Mucosa of gallbladder (tissue), 1 donor: ENCODE data around the gene SEMA3G. TPM values are rescaled to one million over a fixed set of nuclear protein-coding genes. Genes with fewer than 3 reads are reported as not detected.

Source experiments
- DNase-seq: peaks from one replicate; pipeline ENCODE4 v3.0.0-alpha.2; 2020; ENCODE audit warnings: low spot score
- total RNA-seq: library from RNA; stranded (reverse); gene quantifications from one replicate; pipeline ENCODE4 v1.2.1, GENCODE V29; 2021
- donor health status: DM: no; HTN: no; CAD: no.

The SEMA3G gene
- total RNA-seq, 1 donor from 2014 or later, result 11.6 TPM

GRCh38 chr3:52420388-52420787 is 24.5 kb downstream of the SEMA3G start:
- DNase-seq, result no peak

- DNase-seq, result no peak
Measured at GRCh38 chr3:52415800-52416199, 29.1 kb downstream of the SEMA3G start.

DNA sequence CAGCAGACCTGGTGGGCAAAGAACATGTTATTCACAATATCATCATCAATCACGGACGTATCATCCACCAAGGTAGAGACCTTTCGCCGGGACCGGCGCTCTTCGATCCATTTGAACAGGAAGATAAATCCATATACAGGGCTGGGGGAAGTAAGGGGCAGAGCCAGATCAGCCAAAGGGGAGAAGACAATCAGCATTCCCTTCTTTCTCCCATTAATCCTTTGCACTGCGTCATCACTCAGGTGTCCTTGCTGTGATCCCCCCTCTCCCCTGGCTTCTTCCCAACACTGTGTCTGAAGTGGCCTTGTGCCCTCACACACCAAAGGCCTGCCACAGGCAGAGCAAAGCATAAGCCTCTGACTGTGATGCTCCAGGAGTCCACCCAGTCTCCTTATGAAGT is 36.4 kb downstream of the SEMA3G start:
- no peak for DNase-seq

DNA sequence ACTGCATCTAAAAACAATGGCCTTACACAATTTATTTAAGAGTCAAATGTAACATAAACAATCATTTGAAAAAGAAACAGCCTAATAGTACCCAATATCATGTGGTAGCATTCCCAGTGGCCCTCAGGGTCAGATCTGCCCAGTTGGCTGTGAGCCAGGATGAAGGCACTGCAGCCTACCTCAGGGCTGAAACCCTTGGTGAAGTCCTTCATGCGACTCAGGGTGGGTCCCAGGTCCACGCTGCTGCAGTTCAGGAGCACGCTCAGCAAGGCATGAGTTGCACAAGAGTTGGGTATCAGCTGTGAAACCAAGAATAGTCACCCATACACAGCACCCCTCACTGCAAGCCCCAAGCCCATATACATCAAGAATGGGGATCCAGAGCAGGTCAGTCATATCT is 37.1 kb downstream of the SEMA3G start:
- no peak for DNase-seq

- DNase-seq, result no peak
Measured at GRCh38 chr3:52406791-52407510, 38.0 kb downstream of the SEMA3G start.

- no peak for DNase-seq
Measured at GRCh38 chr3:52406231-52406661, 38.7 kb downstream of the SEMA3G start.

DNA sequence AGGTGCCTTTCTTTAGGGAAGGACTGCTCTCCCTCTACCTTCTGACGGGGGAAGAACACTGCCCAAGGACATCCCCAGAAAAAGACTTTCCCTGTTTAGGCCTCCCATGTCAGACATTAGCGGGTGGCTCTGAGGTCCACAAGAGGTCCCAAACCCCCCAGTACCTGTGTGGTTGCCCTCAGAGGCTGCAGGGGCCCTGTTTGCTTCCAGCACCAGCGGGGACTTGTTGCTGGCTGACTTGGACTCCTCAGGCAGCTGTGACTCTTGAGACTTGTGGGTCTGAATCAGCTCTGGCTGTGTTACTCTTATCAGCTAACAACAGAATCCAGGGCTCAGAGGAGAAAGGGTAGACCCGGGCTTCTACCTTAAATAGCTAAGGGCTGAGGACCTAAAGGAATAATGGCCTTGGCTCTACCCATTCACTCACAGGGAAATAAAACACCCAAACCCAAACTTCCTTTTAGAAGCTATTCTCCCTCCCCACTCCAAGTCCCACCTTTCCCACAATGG is 39.2 kb downstream of the SEMA3G start:
- no peak for DNase-seq

- DNase-seq, result no peak
Measured at GRCh38 chr3:52405066-52405465, 39.8 kb downstream of the SEMA3G start.

DNA sequence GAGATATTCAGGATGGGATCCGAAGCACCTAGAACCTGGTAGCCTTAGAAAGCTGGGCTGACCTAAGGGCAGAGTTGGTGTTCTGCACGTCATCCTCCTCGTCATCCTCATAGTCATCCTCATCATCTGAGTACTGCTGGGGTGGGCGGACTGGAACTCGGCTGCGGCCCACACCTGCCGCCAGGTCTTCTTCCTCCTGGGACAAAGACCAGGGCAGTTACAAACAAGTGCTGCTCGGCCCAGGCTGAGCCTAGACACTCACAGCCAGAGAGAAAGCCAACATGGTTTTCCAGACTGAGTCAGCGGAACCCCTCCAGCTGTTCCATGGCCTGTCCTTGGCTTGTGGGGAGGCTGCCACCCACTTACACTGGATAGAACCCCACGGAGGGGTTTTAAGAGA is 40.5 kb downstream of the SEMA3G start:
- no peak for DNase-seq

GRCh38 chr3:52403955-52404354 is 40.9 kb downstream of the SEMA3G start:
- no peak for DNase-seq

DNA sequence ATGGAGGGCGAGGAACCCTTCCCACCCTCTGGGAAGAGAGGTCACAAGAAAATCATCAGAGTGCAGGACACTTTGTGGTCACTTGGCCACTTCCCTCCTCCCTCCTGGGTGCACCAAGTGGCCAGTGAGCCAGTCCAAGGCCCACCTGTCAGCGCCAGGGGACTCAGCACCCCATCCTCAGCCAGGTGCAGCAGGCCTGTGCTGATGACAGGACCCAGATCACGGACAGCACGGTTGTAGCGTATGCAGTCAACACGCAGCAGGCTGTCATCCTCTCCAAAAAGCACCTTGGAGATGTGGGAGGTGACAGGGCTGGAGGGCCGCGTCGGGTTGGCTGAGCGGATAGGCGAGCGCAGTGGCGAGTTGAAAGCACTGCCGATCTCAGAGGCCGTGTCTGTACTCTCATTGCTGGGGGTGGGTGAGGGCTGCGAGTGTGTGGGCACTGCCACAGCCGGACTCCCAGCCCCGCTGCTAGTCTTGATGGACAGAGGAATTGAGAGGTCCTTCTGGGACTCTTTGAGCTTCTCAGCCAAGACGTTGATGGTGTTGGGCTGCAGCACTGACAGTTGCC is 41.5 kb downstream of the SEMA3G start:
- DNase-seq, result no peak

GRCh38 chr3:52402706-52403270 is 42.1 kb downstream of the SEMA3G start:
- no peak for DNase-seq

- no peak for DNase-seq
Measured at GRCh38 chr3:52402101-52402521, 42.8 kb downstream of the SEMA3G start.

- DNase-seq, result no peak
Measured at GRCh38 chr3:52401551-52401950, 43.4 kb downstream of the SEMA3G start.

- DNase-seq, result no peak
Measured at GRCh38 chr3:52401021-52401420, 43.9 kb downstream of the SEMA3G start.

DNA sequence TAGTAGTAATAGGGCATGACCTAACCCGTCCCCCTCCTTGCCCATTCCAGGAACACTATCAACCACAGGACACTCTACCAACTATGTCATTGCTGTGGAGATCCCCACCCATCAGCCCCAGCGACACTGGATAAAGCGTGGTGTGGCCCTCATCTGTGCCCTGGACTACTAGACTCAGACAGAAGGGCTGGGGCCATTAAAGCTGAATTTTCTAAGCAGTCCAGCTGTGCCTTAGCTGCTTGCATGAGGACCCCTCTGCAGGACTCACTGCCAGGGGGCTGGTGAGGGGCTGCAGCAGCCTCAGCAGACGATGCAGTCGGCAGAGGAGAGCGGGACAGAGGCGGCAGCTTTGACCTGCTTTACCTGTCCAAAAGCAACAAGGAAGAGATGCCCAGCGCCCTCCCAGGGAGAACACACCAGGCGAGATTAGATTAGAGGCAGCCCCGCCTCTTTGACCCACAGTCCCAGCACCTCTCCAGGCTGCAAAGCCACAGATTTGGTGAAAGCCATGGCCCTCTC is 44.6 kb downstream of the SEMA3G start:
- no peak for DNase-seq

GRCh38 chr3:52399593-52399992 is 45.3 kb downstream of the SEMA3G start:
- no peak for DNase-seq

DNA sequence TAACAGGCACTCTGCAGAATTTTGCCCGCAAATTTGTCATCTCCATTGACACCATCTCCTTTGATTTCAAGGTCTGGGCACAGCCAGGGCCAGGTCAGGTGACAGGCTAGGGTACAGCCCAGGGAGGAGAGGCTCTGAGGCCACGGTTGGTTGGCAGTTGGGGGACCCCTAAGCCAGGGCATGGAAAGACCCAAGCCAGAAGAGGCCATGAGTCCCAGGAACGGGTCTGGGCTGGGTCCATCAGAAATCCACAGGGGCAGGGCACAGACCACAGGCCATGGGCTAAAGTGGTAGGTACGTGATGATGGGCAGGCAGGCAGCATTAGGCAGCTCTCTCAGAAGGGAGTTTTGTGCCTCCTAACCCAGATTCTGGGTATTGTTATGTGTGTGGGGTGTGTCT is 45.8 kb downstream of the SEMA3G start:
- DNase-seq, result no peak

DNA sequence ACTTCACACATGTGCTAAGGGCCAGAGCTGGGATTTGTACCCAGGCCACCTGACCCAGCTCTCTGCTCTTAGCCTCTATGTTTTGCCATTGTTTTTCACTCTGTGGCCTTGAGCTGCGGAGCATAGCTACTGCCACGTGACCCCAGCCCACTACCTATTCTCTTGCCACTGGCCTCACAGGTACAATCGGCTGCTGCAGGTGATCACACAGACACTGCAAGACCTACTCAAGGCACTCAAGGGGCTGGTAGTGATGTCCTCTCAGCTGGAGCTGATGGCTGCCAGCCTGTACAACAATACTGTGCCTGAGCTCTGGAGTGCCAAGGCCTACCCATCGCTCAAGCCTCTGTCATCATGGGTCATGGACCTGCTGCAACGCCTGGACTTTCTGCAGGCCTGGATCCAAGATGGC is 46.2 kb downstream of the SEMA3G start:
- no peak for DNase-seq

- no peak for DNase-seq
Measured at GRCh38 chr3:52397676-52398399, 47.1 kb downstream of the SEMA3G start.

GRCh38 chr3:52396907-52397591 is 47.9 kb downstream of the SEMA3G start:
- no peak for DNase-seq
